Measurements from ENCODE around the gene MYF5. TPM values are rescaled to one million over a fixed set of nuclear protein-coding genes. Genes with fewer than 3 reads are reported as not detected.
A peak's percentile ranks its signal among the peaks of the same experiment; 100 is the strongest.

Gene MYF5
- 7.5 TPM for total RNA-seq (ENCODE audit: insufficient read depth, low replicate concordance)

DNA sequence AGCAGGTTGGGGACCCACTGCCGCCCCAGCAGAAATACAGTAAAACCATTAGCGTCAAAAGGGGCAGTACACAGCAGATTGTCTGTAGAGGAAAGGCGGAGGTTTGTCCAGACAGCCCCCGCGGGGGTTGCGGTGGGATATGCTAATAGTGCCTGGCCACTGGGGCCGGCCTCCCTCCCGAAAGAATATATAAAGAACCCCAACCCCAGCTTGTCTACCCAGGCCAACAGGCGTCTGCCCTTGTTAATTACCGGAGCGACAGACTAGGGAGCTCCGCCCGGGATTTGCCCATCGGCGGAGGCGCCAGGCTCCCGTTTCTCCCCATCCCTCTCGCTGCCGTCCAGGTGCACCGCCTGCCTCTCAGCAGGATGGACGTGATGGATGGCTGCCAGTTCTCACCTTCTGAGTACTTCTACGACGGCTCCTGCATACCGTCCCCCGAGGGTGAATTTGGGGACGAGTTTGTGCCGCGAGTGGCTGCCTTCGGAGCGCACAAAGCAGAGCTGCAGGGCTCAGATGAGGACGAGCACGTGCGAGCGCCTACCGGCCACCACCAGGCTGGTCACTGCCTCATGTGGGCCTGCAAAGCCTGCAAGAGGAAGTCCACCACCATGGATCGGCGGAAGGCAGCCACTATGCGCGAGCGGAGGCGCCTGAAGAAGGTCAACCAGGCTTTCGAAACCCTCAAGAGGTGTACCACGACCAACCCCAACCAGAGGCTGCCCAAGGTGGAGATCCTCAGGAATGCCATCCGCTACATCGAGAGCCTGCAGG lies at the start of gene MYF5:
MYF5 (plus strand) TSS at position 217 of the 774 bp plus-strand sequence; CDS start at position 369, 152 bp downstream.
- no peak for DNase-seq (ENCODE audit: low spot score)

DNA sequence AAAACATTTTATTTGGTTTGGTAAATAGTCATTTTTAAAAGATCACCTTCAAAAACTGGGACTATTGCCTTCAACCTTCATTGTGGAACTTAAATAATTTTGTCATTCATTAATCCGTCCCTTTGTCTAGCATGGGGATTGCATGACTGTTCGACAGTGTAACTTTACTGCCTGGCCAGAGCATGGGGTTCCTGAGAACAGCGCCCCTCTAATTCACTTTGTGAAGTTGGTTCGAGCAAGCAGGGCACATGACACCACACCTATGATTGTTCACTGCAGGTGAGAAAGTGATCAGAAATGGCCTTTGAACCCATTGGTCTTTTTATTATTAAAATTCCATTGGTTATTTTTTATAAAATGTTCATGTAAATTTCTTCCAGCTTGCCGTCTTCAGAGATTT lies 46.5 kb upstream of the MYF5 start:
- no peak for DNase-seq (ENCODE audit: low spot score)

DNA sequence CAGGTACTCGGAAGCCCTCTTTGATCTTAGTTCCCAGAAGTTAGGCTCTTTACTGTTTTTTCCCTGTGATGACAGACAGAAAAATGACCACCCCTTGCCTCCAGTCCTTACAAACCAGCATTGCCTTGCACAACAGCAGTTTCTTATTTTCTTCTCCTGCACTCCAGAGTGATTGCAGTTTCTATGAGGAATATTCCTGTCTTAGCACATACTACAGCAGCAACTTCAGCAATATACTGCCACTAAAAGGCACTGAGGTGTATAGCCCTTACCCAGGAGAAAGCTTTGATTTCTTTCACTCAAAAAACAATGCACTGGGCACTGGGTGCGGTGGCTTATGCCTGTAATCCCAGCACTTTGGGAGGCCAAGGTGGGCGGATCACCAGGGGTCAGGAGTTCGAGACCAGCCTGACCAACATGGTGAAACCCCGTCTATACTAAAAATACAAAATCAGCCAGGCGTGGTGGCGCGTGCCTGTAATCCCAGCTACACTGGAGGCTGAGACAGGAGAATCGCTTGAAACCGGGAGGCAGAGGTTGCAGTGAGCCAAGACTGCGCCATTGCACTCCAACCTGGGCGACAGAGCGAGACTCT lies 40.6 kb upstream of the MYF5 start:
- DNase-seq (ENCODE audit: low spot score) = peak; percentile 21

DNA sequence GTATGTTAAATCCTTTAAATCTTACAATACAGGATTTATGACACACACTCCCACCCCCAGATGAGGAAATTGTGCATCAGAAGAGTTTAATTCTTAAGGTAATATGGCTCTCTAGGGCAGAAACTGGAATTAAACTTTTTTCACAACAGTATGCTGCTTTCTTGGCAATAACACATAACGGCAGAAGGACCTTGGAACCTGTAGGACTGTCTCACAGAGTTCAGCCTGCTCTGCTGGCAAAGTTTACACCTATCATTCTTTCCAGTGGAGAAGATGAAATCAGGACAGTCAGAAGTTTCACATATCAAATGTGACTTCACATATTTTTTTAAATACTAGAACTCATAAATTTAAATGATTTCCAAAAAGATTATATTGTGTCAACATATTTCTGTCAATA lies 39.9 kb upstream of the MYF5 start:
- DNase-seq (ENCODE audit: low spot score) = no peak

DNA sequence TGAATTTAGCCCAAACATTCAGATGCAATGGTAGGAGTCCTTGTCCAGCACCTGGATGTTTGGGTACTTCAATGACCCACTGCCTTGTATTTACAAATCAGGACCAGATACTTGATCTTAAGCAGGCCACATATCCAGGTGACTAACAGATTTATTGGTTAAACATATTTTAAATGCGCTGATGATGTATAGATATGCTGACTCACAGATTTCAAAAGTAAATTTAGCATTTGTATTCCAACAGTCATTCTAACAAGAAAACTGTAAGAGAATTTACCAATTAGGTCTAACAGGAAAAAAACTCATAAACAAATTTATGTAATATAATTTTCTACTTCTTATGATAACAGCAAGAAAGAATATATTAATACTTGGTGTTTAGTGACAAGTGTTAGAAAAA lies 38.7 kb upstream of the MYF5 start:
- no peak for DNase-seq (ENCODE audit: low spot score)

DNA sequence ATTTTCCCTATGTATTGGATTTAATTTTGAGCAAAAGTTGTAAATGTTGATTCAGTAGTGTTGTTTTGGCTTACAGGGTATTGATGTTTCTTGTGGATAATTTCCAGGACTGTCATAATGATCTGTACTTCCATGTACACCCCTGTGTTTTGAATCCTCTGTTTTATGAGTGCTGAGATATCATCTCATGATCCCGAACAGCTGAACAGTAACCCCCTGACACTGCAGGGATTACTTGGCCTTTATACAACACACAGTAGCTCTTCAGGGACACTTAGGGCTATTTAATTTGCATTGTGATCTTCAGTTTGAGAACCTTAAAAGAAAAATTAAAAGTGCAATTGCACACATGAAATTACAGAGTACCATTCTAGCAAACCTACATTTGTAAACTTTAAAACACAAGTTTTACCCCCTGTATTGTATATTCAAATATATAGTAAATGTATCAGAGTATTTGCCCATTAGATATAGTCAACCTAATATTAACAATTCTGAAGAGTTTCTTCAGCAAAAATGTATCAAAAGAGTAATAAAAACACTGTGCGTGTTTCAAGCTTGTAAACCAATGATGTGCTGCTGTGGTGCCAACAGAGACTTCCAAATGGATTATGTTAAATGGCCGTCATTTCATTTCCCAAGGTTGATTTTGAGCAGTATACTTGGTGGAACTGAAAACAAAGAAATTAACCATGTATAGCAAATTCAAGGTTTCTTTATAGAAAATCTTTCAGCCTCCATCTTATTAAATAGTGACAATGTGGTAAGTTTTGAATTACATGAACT lies 37.2 kb upstream of the MYF5 start:
- DNase-seq (ENCODE audit: low spot score) = no peak

DNA sequence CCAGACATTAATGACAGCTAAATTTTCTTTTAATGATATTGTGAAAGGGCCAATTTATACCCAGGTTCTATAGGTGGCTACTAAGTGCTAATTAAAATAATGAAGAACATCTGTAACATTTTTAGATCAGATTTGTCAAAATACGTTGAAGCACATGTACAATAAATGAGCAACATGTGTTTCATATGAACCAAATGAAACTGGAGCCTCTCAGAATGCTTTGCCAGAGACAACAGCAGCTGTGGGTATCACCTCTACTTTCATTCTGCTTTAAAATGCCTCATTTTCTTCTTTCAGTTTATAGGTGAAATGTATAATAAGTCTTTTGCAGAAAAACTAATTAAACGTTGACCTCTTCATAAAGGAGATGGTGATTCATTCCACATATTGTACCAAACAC lies 35.4 kb upstream of the MYF5 start:
- no peak for DNase-seq (ENCODE audit: low spot score)

DNA sequence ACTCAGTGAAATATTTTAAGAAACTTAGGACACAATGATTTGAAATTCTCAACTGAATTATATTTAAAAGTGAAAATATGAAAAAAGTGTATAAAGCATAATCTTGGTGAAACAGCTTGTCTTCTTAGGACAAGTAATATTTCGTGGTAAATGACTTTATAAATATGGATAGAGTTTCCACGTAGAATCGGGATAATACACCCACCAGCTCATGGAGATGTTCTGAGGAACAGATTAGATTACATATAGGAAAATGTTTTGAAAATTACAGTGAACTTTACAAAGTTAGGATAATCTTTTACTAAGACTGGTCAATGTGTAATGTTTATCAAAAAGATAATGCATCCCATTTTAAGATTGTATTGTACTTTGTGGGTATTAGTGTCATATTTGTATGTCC lies 34.9 kb upstream of the MYF5 start:
- no peak for DNase-seq (ENCODE audit: low spot score)

DNA sequence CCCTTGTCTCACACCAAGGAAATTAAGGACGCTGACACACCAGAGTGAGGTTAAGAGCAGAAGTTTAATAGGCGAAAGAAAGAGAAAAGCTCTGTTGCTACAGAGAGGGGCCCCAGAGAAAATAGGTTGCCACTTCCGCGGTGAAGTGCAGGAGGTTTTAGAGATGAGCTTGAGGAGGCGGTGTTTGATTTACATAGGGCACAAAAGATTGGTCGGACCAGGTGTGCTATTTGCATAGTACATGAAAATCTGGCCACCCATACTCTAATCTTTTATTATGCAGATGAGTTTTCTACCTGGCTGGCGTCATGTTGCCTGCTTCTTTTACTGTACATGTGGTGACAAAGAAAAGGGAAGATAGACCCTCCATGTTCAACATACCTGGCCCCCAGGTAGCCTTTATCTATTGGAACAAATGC lies 32.6 kb upstream of the MYF5 start:
- DNase-seq (ENCODE audit: low spot score) = no peak

DNA sequence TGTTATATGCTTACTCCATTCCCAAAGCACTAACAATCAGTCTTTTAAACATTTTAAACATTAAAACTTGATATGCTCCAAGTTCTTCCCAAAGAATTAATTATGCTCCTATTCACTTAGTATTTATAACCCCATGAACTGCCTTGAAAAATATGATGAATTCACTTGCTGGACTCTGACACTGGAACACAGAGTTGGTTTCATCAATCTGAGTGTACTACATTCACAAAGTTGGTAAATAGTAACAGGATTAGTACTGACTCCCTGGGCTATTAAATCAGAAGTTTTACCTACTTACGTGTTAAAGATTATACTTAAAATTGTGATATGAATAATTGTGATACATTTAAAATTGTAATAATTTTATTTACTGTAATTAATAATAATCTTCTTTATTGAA lies 26.6 kb upstream of the MYF5 start:
- no peak for DNase-seq (ENCODE audit: low spot score)

DNA sequence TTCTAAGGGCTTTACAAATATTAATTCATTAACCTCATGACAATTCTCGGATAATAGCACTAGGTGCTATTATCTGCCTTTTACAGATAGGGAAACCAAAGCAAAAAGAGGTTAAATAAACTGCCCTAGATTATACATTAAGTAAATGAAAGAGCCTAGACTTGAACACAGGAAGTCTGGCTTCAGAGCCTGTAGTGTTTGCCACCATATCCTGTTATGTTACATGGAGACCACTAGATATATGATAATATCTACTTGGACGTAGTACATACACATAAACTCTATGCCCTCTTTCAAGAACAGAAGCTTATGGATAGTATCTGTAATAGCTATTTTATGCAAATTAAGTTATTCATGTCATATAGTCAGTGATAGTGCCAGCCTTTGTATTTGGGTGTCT lies 26.2 kb upstream of the MYF5 start:
- DNase-seq (ENCODE audit: low spot score) = no peak

DNA sequence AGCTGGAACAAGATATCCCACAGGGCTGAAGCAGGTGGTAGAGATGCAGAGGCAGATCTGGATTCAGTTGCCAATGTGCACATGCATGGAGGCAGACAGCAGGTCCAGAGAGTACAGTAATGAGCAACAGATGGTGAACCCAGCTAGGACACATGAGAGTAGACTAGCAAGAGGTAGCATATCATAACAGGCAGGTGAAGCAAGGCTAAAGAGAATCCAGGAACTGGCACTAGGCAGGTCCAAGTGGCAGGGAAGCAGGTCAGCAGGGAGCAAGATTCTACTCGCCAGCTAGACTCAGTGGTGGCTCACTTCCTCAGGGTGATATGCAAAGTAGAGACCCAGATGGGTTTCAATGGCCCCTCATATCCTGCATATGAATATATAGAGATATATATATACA lies 24.6 kb upstream of the MYF5 start:
- no peak for DNase-seq (ENCODE audit: low spot score)

DNA sequence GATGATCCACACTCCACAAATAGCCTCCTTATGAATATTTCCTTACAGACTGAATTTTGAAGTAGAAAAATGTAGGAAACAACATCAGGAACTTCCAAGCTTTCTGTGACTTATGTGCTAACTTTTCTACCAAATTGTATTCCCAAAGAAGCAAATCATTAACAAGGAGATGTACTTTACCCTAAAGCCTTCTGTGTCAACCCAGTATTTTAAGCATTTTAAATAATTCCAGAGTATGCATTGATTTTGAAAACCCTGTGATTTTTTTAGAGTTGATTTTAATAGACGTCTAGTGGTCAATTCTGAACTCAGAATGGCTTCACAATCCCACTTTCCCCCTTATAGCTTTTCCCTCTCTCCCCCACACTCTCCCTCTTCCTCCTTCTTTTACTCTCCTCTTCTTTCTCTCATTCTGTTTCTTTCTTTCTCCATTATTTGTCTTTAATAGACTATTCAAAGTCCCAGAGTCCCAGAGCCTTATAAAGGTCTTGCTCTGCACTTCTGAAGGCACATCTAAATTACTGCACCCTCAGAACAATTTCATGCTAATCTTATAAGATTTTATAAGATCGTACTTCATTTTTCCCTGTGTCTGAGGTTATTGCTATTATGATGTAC lies 19.3 kb upstream of the MYF5 start:
- DNase-seq (ENCODE audit: low spot score) = no peak

DNA sequence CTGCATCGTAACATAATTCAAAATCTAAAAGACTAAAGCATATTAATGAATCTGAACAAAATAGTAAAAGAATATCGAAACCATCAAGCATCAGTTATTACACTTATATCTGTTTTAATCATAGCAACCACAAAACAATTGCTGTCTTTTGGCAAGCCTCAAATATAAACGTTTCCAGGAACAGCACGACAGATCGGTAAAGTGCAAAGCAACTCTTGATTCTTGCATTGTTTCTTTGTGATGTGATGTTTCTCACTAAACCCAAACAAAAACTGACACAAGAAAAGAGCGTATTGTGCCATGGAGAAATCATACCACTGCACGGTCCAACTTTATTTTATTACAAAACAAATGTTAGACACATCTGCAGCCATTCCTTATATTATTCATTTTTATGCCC lies 18.5 kb upstream of the MYF5 start:
- DNase-seq (ENCODE audit: low spot score) = no peak

DNA sequence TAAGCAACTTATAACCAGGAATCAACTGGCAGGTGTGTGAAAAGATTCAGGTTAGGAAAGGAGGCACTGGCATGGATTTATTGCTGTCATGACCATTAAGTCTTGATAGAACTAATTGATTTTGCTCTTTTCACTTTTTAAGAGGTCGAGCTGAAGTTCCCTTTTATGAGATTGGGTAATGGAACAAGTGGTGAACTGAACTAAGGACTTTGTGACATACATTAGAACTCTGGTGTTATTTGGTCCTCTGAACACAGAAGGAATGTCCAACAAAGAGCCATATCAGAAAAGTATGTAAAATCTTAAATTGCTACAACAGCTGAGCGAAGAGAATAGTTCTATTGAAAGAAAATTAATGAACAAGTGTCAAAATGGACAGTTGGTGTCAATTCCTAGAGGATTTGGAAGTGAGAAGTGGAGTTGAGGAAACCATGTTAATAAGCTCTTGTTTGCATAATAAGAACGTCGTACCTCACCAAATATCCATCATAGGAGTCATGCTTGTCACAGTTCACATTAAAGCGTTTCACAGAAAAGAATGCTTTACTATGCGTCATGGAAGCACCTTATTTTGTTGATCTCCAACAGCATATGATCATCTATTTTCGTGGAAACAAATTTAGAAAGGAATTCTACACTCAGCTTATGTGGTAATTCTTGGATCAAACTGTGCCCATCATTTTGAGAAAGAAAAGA lies 17.7 kb upstream of the MYF5 start:
- DNase-seq (ENCODE audit: low spot score) = no peak

DNA sequence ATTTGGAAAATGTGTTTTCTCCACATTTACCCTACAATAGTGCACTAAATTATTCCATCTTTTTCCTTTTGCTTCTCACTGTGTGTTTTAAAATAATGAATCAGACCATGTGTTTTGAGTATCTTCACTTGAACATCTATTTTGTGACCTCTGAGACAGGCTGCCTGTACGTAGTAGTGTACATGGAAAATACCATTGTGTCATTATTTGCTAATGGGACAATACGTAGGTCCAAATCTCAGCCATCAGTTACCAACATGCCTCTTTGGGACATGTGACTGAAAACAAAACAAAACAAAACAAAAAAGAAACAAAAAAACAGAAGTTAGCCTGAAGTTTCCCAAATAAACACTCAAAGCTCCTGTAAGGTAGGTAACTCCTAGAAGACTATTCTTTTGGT lies 16.4 kb upstream of the MYF5 start:
- DNase-seq (ENCODE audit: low spot score) = no peak

DNA sequence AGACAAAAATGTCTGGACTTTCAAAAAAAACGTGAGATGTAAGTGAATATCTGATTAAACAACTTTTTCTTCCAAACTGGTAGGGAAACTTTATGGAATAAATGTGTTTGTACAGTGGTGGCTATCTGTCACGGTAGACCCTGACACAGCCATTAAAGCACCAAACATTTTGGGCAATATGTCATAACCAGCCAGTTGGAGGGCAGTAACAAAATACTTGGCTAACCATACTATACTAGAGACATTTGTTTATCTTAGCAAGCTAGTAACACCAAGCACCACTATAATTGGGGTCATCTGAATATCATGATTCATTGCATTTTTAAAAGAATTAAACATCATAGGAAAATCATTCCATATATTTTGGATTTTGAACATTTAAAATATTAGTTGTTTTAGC lies 15.3 kb upstream of the MYF5 start:
- no peak for DNase-seq (ENCODE audit: low spot score)

DNA sequence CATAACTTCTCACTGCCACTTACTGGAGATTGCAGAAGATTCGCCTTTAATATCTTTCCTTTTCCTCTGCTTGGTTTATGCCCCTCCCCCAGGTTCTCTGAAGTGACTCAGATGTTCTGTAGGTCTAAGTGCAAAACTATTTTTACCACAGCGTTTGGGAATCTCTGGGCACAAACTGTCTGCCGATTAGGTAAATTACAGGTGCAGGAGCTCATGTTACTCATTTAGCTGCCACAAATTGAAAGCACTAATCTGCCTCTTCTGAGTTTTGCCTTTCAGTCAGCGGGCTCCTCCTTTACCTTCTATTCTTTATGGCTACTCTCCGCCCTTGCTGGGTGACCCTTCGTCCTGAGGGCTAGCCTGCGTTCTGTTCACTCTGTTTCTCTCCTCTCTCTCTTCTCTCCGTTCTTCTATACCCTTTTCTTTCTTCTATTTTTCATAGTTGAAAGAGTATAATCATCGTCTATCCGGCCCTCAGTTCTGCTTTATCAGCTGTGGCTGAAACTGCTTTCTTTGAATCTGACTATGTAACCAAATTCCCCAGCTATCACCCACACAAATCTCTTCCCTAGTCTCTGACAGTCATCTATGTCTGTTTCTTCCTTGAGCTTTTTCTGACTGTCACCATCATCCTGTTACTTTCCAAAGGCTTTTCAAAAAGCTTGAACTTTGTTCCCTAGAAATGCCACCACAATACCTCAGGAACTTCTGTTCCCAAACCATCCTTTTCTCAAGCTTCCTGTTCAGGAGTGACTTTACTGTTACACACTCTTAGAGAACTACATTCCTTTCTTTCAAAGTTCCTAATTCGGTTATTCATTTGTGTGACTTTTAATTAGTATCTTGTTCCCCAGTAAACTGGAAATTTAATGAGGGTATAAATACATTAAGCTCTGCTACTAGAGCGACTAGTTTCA lies 13.6 kb upstream of the MYF5 start:
- peak; percentile 38 for DNase-seq (ENCODE audit: low spot score)

DNA sequence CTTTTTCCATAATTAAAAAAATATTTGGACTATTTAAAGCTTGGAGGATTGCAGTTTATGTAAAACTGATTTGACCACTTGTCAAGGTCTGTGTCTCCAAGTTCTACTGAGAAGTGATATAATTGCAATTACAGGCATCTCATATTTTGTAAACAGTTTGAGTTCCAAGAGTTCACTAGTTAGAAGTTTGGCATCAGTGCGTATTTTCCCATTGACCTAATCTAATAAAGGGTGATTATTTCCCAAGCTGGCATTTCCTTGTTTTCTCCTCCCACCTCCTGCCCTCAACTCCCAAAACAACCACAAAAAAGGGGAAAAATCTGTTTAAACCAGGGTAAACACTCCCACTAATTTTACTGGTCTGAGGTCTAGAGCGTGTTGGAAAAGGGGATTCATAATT lies 12.3 kb upstream of the MYF5 start:
- DNase-seq (ENCODE audit: low spot score) = no peak

DNA sequence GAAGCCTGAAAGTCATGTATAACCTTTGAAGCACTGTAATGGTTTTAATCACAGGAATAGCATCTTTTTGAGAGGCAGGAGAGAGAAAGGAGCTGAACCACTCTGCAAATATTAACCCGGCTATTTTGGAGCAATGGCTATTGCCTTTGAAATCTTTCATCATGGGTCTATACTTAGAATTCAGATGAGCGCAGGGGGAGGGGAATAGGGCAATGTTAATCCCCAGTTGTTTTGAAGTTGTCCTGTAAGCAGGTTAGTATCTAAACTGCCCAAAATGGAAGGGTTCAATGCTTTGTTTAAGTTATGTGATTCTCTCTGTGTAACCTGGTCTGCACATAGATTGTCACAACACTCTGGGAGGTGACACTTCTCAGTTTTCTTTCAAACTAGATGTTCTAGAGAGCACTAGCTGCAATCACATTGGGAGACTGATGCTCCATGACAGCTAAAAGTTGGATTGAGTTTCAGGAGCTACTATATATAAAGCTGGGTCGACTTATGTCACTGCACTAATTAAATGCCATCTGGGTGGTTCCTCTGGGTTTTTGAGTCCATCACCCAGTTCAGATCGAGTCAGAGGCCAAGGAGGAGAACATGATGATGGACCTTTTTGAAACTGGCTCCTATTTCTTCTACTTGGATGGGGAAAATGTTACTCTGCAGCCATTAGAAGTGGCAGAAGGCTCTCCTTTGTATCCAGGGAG lies 9.4 kb upstream of the MYF5 start, which contains the start of gene MYF6:
MYF6 (plus strand) TSS at position 509 of the 704 bp plus-strand sequence; CDS start at position 595, 86 bp downstream.
- no peak for DNase-seq (ENCODE audit: low spot score)
